ENCODE measurements around the gene HS3ST5. TPM values are rescaled to one million over a fixed set of nuclear protein-coding genes. Genes with fewer than 3 reads are reported as not detected.

HS3ST5 gene
- total RNA-seq, 1 donor from 2014 or later: 3.6 TPM

DNA sequence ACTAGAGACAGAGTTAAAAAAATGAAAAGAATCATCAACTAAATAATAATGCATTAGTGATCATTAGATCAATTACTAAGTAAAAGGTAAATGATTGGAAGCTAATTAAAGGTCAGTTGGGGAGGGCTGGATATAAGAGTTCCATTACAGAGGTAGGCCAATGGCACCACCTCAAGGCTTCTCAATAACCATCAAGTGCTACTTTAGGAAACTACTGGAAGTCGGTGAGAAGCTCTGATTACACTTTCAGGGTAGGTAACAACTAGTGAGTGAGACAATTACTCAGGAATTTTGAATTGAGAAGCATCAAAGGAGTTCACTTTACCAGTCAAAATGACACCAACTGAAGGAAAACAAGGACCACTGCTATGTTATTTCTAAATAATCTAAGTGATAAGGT lies 281.7 kb downstream of the HS3ST5 start:
- DNase-seq (ENCODE audit: extremely low spot score, unreplicated experiment): no peak
- no peak overlapping the region for H3K27ac Mint-ChIP-seq
- H3K4me3 Mint-ChIP-seq: no peak overlapping the region
- H3K36me3 Mint-ChIP-seq: no peaks in the 10 kb centered on the region
- TF ChIP-seq, protein P1, sequence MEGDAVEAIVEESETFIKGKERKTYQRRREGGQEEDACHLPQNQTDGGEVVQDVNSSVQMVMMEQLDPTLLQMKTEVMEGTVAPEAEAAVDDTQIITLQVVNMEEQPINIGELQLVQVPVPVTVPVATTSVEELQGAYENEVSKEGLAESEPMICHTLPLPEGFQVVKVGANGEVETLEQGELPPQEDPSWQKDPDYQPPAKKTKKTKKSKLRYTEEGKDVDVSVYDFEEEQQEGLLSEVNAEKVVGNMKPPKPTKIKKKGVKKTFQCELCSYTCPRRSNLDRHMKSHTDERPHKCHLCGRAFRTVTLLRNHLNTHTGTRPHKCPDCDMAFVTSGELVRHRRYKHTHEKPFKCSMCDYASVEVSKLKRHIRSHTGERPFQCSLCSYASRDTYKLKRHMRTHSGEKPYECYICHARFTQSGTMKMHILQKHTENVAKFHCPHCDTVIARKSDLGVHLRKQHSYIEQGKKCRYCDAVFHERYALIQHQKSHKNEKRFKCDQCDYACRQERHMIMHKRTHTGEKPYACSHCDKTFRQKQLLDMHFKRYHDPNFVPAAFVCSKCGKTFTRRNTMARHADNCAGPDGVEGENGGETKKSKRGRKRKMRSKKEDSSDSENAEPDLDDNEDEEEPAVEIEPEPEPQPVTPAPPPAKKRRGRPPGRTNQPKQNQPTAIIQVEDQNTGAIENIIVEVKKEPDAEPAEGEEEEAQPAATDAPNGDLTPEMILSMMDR (conservative IDR thresholded peaks at IDR 0.05): no peak
- H3K27me3 Mint-ChIP-seq: no peaks in the 10 kb centered on the region
- H3K9me3 Mint-ChIP-seq: no peaks in the 10 kb centered on the region
- peaks cover 8% of the 10 kb centered on the region for H3K4me1 Mint-ChIP-seq (ENCODE audit: unreplicated experiment)

DNA sequence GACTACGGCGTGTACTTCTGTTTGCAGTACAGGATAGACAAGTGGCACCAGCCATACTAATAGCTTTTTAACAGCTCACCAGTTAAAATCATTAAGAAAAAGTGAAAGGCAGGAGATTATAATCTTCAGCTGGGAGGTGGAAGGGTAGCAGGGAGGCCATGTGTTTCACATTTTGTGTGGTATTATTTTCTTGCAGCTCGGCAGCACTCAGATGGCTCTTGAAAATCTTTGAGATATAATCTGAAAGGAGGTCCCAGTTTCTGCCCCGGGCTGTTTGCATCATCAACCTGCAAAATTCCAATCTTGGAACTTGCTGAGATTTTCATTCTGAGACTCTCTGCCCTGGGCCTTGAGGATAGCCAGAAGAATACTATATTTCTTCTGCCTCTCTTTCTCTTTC lies 284.4 kb downstream of the HS3ST5 start:
- TF ChIP-seq, protein P1 (conservative IDR thresholded peaks at IDR 0.05): no peak
- Mint-ChIP-seq H3K27ac (peak overlapping the region; percentile 41), H3K4me1 (ENCODE audit: unreplicated experiment) (peaks cover 14% of the 10 kb centered on the region), H3K4me3 (no peak overlapping the region), H3K9me3 (no peaks in the 10 kb centered on the region), H3K27me3 (no peaks in the 10 kb centered on the region), H3K36me3 (no peaks in the 10 kb centered on the region)
- DNase-seq (ENCODE audit: extremely low spot score, unreplicated experiment): no peak

DNA sequence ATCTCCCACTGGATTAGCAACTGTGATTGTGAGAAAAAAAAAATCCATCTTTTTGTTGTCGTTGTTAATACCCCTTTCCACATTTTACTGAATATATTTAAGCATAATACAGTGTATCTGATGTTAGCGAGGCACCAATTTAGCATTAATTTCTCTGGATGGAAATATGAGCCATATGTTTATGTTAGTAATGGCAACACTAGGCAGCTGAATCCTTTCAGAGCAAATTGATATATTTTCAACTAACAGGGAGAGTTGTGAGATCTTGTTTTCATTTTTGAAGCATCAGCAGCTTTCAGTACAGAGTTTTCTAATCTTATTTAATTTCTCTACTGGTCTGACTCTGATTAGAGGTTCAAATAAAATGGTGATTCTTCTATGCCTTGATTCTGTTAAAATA lies 287.1 kb downstream of the HS3ST5 start:
- H3K27ac Mint-ChIP-seq: no peak overlapping the region

DNA sequence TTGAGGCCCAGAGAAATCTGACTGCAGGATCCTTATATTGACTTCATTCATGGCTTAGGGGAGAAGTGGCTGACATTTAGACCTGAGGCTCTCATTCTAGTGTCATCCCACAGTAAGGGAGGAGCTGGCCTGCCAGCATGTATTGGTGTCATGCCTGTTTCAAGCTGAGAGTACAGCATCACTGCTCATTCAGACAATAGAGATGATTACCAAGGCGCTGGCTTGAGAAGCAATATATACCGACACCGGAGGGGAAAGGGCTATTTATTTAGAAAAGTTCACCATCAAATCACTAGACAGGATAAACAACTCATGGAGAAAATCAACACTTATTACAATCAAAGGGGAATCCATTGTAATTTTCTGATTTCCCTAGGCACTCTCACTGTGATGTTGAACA lies 287.5 kb downstream of the HS3ST5 start:
- Mint-ChIP-seq H3K9me3 (no peaks in the 10 kb centered on the region), H3K27me3 (no peaks in the 10 kb centered on the region), H3K4me1 (ENCODE audit: unreplicated experiment) (peaks cover 14% of the 10 kb centered on the region), H3K27ac (no peak overlapping the region), H3K36me3 (no peaks in the 10 kb centered on the region), H3K4me3 (no peak overlapping the region)
- TF ChIP-seq, protein P1 (conservative IDR thresholded peaks at IDR 0.05): no peak
- DNase-seq (ENCODE audit: extremely low spot score, unreplicated experiment): no peak

More for the DNA sequence above, 287.1 kb downstream of the HS3ST5 start:
- Mint-ChIP-seq H3K9me3 (no peaks in the 10 kb centered on the region), H3K36me3 (no peaks in the 10 kb centered on the region), H3K4me3 (no peak overlapping the region), H3K27me3 (no peaks in the 10 kb centered on the region), H3K4me1 (ENCODE audit: unreplicated experiment) (peaks cover 14% of the 10 kb centered on the region)
- TF ChIP-seq, protein P1 (conservative IDR thresholded peaks at IDR 0.05): no peak
- no peak for DNase-seq (ENCODE audit: extremely low spot score, unreplicated experiment)

DNA sequence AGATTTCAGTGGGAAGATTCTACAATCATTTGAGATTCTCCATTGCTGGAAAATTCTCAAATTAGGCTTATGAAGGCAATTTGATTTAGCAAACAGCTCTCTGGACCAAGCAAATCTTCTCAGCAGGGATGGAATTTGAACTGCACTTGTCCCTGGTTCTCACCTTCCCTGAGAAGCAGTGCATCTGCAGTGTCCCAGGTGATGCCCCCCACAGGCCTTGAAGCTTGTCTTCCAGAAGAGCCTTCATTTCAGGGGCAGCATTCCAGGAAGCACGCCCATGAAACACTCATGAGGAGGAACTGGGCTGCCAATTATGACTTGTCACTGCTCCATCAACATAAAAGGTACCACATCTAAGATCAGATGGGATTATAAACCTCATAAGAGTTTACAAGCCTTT lies 289.0 kb downstream of the HS3ST5 start:
- H3K27me3 Mint-ChIP-seq: no peaks in the 10 kb centered on the region
- no peak for DNase-seq (ENCODE audit: extremely low spot score, unreplicated experiment)
- no peaks in the 10 kb centered on the region for H3K36me3 Mint-ChIP-seq
- TF ChIP-seq, protein P1 (conservative IDR thresholded peaks at IDR 0.05): no peak
- H3K4me1 Mint-ChIP-seq (ENCODE audit: unreplicated experiment): peaks cover 13% of the 10 kb centered on the region
- H3K9me3 Mint-ChIP-seq: no peaks in the 10 kb centered on the region
- H3K4me3 Mint-ChIP-seq: no peak overlapping the region
- H3K27ac Mint-ChIP-seq: no peak overlapping the region

DNA sequence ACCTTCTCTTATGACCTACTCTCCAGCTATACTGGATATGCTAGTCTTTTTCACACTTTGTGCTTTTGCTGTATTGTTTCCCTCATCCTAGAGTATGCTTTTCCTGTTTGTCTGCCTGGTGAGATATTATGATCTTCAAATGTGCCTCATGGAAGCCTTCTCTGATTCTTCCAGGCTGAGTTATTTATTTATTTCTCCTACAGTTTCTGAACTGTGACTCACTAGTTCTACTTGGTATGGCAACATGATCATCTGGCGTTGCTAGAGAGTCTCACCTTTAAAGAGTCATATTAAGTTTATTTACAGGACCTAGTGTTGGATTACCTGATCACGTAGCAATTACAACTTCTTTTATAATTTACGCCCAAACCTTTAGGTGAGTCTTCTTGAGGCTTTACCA lies 290.7 kb downstream of the HS3ST5 start:
- no peaks in the 10 kb centered on the region for H3K36me3 Mint-ChIP-seq
- no peaks in the 10 kb centered on the region for H3K9me3 Mint-ChIP-seq
- no peak for DNase-seq (ENCODE audit: extremely low spot score, unreplicated experiment)
- H3K4me3 Mint-ChIP-seq: no peak overlapping the region
- peak overlapping the region; percentile 27 for H3K27ac Mint-ChIP-seq
- no peaks in the 10 kb centered on the region for H3K27me3 Mint-ChIP-seq
- peaks cover 7% of the 10 kb centered on the region for H3K4me1 Mint-ChIP-seq (ENCODE audit: unreplicated experiment)
- TF ChIP-seq, protein P1 (conservative IDR thresholded peaks at IDR 0.05): no peak

All from type B pancreatic cell (in vitro differentiated cells).